NCI-H2171 (cell line): ENCODE results near the gene KMT5B.
A peak's percentile ranks its signal among the peaks of the same experiment; 100 is the strongest.
"Not testable (repeated sequence)": the region's sequence is repeated elsewhere in the genome, so short reads cannot be mapped to it uniquely, and the experiment has no call there.

Experiments
- DNase-seq: peaks from one replicate; lab custom pipeline; 2025; lab: John Stamatoyannopoulos, UW

KMT5B gene

DNA sequence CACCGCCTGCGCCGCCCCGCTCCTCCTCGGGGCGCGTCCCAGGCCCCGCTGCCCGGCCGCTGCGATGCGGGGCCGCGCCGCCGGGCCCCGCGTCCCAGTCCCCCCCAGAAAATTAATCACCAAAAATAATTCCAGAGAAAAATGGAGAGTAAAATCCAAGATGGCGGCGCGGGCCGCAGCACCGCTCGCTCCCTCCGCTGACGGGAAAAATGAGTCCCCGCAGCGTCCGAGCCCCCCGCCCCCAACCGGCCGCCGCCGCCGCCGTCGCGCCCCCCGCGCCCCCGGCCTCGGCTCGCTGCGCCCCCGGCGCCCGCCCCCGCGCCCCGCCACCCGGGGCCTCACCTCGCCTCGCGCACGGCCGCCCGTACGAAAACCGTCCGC, at the start of gene KMT5B:
TSS of gene KMT5B (minus strand) at position 162 of the 381 bp plus-strand sequence. CDS start 23,220 bp downstream, outside the sequence.
- DNase-seq: peak; percentile 67

DNA sequence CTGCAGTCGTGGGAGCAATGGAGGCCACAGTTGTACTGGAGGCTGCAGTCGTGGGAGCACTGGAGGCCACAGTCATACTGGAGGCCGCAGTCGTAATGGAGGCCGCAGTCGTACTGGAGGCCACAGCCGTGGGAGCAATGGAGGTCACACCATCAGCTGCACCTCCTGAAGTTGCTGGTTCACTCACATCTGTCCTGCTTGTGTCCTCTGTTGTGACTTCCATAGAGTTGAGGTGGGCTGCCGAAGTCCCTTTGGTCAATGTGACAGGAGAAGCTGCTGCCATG, 49.4 kb upstream of the KMT5B start:
- DNase-seq: no peak

DNA sequence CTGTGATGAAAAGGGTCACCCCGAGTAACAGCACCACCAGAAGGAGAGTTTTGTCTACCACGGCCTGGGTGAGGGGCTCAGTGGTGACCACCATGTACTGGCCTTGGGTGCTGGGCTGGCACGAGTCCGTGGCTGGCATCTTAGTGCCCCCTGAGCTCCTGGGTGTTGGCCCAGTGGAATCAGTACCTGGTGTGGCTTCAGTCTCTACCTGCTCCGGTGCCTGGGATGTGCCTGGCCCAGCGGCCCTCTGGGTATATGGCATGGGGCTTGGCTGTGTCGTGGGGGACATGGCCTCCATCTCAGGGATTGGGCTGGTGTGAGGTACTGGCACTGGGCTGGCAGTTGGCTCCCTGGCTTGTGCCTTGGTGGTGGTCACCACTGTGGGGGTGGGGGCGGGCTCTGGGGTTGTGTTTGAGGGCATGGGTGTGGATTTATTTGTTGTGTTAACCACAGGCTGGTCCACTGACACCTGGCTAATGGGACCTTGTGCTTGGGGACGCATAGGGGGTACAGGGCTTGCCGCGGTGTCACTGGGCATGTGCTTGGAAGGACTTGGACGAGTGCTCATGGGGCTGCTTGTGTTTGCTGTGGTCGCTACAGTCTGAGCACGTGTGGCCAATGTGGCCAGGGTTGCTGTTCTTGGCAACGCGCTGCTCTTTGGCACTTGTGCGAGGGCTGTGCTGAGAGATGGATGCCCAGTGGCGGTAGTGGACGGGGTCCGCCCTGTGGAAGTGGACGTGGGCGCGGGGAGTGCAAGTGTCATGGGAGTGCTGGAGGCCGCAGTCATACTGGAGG, 48.9 kb upstream of the KMT5B start:
- DNase-seq: no peak

DNA sequence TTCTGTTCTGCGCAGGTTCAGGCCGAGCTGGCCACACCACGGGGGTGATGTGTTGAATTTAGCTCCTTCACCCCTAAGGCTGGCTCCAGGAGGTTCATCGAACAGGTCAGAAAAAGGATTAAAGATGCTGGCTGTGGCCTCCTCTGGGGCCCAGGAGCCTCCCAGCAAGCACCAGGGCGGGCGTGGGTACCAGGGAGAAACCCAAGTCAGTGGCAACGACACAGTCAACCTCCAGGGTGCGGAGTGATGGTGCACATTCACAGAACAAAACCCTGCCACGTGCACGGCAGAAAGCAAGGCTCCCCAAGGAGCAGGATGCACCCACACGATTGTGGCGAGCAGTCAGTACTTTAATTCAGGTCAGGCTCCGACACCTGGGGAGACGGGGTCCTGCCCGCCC, 47.9 kb upstream of the KMT5B start:
- no peak for DNase-seq

DNA sequence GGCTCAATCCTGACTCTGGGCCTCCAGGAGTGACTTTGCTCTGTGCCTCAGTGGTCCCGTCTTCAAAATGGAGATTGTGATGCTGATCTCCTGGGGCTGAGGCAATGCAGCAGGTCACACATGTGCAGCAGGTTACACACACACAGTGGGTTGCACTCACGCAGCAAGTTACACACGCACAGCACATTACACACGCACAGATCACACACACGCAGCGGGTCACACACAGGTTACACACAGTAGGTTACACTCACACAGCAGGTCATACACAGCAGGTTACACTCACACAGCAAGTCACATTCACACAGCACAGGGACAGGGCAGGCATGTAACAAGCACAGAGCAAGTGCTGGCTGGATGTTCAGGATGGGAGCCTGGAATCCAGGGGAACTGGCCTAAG, 47.4 kb upstream of the KMT5B start:
- DNase-seq: no peak

DNA sequence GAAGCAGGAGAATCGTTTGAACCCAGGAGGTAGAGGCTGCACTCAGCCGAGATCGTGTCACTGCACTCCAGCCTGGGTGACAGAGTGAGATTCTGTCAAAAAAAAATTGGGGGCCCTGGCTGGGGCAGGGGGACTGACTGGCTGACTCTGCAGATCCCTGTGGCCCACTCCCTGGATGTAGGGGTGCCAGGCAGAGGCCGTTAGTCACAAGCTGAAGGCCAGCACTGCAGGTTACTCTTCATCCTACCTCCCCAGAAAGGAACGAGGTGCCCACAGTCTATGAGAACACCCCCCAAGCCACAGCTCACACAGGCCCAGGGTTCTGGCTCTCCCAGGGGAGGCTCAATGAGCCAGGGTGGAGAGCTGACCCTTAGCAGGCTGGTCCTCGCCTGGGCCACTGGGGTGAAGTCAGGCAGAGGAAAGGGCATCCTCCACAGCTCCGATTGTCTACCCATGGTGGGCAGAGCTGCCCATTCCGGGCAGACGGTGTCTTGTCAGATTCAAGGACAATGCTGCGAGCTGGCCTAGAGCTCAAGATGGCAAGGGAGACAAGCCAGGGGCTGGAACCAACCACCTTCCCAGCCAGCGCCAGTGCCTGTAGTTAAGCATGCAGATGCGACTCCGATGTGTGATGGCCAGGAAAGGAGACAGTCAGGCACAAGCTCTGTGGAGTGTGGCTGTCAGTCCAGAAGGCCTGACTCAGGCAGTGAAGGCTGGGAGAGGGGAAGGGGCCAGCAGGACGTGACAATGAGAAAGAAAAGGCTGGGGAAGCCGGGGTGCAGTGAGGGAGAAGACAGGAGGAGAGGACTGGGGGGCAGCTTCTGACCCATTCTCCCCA, 46.2 kb upstream of the KMT5B start:
- no peak for DNase-seq

DNA sequence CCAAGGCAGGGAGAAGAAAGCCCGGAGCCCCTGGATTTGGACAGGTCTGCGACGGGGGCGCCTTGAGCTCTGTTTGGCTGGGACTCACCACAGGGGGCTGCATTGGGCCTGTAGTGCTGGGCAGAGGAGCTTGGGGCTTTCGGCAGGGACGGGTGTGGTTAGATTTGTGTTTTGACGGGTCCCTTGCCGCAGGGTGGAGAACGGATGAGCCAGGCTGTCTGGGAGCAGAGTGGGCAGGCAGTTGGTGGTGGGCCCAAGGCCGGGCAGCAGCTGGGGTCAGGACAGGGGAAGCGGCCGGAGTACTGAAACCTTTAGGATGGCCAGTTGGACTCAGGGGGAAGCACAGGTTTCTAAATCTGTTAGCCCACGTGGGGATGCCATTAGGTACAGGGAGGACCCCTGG, 45.3 kb upstream of the KMT5B start:
- DNase-seq: no peak

DNA sequence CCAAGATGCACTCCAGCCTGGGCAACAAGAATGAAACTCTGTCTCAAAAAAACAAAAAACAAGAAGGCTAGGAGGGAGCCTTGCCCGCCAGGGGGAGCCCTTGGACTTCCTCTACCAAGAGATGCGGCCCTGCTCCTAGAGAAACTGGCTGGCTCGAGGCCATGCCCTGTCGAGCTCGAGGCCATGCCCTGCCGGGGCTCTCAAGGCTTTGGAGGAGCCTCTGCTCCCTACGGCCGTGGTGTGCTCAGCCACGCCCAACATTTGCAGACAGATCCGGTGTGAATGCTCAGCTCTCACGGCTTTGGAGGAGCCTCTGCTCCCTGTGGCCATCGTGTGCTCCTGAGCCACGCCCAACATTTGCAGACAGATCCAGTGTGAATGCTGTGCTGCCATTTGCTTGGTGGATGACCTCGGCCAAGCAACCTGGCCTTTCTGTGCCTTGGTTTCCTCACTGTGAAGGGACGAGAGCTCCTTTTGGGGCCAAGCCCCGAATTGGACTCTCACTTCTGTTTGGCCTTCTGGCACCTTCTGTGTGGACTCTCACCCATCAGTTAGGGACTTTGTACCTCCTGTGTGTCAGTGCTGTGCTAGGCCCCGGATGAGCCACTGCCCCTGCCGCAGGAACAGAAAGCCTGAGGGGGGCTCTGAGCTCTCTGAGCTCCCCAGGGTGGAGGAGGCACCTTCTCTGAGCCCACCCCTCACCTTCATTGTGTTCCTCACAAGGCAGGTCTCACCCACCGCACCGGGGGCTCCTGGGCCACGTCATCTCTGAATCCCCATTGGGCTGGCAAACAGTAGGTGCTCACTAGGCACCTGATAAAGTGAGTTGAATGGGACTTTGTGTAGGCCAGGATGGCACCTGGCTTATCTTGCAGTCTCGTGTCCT, 44.6 kb upstream of the KMT5B start:
- DNase-seq: peak; percentile 82

DNA sequence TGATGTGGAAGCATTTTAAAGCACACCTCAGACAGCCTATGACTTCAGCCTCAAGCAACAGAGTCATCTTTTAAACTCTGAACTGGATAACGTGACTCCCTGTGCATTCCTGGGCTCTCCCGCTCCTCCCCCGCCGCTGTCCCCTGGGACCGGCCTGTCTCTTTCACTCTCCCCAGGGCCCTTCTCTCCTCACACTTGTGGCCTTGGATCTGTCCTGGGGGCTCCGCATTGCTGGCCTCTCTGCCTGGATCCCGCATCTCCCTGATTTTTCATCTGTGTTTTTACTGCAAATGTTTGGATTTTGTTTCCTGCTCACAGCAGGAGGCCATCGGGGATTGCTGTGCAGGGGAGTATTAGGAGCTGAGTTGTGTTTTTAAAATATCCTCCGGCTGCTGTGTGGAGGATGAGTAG, 43.2 kb upstream of the KMT5B start:
- no peak for DNase-seq

DNA sequence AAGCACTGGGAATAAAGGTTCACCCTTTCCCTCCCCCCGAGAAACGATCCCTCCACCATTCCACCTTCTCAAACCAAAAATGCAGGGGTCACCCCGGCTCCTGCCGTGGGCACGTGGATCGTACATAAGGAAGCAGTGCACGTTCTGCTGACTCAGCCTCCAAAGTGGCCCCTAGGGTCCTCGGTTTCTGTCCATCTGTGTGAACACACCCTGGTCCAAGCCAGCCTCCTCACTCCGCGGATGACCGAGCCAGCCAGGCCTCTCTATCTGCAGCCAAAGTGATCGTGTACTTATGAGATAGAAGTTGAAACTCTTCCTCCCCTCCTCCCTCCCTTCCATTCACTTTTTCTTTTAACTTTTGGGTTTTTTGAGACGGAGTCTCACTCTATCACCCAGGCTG, 42.4 kb upstream of the KMT5B start:
- DNase-seq: no peak

DNA sequence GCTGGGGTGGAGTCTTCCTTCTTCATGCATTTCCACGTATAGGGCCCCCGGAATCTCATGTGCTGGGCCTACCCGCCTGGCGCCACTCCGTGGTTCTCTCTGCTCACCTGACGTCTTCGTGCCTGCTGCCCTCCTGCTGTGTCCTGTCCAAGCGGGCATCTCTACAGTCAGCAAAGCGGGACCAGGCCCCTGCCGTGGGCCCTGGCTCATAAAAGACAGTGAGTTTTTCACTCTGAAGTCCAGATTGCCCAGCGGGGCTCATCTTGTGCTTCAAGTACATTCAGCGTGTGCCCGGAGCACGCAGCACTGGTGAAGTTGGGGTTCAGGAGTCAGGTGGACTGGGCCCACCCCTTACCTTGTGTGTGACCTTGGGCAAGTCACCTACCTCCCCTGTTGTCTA, 41.3 kb upstream of the KMT5B start:
- no peak for DNase-seq

DNA sequence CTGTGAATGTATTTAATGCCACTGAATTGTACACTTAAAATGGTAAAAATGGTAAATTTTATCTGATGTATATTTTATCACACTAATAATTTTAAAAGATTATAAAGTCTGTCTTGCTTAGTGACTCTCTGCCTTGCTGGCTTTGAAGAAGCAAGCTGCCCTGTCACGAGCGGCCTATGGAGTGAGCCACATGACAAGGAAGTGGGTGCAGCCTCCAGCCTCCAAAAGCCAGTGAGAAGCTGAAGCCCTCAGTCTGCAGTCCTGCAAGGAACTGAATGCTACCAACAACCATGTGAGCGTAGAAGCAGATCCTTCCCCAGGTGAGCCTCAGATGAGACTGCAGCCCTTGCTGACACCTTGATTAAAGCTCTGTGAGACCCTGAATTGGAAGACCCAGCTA, 38.7 kb upstream of the KMT5B start:
- DNase-seq: no peak

DNA sequence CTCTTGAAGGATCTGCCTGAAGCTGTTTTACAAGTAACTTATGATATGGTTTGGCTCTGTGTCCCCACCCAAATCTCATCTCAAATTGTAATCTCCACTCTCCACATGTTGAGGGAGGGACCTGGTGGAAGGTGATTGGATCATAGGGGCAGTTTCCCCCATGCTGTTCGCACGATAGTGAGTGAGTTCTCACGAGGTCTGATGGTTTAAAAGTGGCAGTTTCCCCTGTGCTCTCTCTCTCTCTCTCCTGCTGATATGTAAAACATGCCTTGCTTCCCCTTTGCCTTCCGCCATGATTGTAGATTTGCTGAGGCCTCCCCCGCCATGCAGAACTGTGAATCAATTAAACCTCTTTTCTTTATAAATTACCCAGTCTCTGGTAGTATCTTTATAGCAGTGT, 31.8 kb upstream of the KMT5B start:
- DNase-seq: not testable (repeated sequence)

DNA sequence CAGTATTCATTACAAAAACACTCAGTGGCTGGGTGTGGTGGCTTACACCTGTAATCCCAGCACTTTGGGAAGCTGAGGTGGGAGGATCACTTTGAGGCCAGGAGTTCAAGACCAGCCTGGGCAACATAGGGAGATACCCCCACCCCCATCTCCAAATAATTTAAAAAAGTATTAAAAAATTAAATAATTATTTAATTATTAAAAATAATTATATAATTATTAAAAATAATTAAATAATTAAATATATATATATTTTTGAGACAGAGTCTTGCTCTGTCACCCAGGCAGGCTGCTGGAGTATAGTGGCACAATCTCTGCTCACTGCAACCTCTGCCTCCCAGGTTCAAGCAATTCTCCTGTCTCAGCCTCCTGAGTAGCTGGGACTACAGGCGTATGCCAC, 30.8 kb upstream of the KMT5B start:
- DNase-seq: not testable (repeated sequence)

DNA sequence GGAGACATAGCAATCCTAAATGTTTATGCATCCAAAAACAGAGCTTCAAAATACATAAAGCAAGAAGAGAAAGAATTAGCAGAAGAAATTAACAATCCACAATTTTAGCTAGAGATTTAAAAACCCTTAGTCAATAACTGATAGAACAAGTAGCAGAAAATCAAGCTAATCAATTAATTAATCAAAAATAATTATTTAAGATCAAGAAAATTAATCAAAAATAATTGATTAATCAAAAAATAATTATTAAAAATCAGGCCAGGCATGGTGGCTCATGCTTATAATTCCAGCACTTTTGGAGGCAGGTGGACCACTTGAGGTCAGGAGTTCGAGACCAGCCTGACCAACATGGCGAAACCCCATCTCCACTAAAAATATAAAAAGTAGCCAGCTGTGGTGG, 29.5 kb upstream of the KMT5B start:
- DNase-seq: no peak

DNA sequence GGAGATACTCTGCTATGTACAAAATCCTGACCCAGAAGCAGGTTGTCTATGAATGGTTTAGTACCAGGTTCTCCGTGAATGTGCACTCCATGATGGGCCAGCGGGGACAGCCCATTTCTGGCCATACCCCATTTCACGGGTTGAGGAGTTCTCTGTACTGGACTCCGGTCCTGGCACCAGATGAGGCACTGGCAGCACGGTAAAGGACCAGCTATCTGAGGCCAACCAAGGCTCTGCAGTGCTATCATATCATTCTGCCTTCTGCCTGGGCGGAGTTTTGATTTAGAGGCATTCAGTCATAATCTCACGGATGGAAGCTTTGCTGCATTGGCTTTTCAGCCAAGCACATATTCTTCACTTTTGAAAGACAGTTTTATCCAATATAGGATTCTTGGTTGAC, 18.5 kb upstream of the KMT5B start:
- DNase-seq: no peak

DNA sequence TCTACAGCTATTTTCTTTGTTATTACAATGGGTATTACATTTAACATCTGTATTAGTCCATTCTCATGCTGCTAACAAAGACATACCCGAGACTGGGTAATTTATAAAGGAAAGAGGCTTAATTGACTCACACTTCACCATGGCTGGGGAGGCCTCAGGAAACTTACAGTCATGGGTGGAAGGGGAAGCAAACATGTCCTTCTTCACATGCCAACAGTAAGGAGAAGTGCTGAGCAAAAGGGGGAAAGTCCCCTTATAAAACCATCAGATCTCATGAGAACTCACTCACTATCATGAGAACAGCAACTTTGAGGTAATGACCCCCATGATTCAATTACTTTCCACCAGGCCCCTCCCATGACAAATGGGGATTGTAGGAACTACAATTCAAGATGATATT, 16.5 kb upstream of the KMT5B start:
- no peak for DNase-seq

DNA sequence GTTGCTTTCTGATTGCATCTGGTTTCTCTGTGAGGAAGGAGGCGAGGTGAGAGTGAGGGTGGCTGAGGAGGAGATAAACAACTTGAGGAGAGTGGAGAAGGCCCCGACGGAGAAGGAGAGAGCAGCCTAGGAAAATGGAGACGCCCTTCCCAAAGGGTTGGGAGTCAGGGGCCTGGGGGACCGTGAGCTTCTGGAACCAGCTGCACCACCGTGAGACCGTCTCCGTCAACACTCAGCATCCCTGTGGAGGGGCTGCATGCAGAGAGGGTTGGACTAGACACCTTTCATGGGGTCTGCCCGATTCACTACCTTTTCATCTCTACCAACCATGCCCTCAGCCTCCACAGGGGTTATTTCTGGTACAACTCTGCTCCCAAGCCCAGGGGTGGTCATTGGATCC, 13.3 kb upstream of the KMT5B start:
- DNase-seq: no peak

DNA sequence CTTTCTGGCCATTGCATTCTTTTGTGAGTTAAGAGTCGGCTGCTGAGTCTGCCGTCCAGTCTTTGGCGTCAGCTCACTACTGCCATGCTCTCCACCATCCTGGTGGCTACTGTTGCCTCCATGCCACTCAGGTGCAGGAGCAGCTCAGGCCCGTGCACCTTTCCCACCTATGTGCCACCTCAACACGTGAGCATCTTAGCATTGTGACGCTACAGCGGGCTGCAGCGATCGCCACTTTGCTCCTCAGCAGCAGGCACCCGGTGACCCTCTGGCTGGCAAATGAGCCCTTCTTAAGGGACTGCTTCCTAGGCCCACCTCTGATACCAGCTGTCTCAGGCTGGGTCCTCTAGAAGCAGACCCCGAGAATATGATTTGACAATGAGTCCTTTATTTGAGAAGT, 11.5 kb upstream of the KMT5B start:
- DNase-seq: no peak

DNA sequence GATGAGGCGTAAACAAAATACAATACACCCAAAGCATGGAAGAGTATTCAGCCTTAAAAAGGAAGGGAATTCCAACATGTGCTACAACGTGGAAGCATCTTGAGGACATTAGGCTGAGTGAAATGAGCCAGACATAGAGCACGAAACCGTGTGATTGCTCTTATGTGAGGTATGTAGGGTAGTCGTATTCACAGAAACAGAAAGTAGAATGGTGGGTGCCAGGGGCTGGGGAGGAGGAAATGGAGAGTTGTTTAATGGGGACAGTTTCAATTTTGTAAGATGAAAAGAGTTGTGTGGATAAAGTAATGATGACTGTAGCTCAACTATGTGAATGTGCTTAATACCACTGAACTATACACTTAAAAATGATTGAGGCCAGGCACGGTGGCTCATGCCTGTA, 10.2 kb upstream of the KMT5B start:
- DNase-seq: no peak

DNA sequence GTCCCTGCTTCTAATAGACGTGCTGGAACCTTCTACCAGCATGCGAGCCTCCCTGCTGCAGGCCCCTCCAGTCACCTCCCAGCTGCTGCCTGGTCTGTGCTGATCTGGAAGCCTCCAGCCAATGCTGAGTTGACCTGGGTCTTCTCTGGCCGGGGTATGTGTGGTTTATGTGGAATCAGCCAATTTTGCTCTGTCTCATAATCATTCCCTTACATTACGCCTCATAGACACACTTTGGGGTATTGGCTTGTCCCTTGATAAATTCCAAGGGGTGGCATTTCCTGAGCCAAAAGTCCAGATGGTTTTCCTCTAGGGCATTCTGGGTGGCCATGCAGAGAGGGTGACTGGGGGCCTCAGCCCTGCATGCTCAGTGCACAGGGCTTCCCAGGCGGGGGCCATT, 8.3 kb upstream of the KMT5B start:
- no peak for DNase-seq

DNA sequence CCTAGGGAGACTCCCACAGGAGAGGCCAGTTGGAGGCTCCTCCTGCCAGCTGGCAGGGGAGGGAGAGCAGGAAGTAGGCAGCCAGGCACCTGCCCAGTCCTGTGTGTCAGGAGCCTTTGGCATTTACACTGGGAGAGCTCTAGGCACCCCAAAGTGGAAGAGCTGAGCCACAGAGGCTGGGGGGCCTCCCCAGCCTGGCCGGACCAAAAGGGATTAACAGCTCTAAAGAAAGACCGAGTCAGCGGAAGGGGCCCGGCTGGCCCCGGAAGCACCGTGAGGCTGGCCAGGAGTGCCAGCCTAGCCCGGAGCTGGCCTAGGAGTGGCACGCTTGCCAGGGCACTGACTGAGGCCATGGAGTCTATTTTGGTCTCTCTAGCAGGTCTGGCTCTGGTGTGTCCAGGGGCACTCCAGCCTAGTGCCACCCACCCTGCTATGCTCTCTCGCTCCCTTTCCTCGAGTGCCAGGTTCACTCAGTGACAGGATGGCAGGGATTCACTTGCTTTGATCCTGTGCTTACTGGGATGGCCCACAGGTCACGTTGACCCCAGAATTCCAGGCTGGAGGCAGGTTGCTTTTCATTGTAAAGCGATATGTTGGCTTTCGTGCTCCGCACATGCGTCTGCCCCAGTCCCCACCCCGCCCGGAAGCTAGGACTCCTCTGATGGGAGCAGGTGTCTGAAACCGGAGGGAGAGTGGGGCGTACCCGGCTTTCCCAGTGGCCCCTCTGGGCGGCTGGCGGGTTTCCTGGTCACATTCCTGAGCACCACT, 3.3 kb upstream of the KMT5B start:
- no peak for DNase-seq
